DOHH2 (cell line): ENCODE measurements around the gene RAB40B.
A peak's percentile ranks its signal among the peaks of the same experiment; 100 is the strongest.

Experiments used
- H3F3A ChIP-seq: fragments of 200-600 bp; sonication (generic), shearing (Covaris generic); 2 replicates; pipeline ENCODE4 v1.6.0; 2016; ENCODE audit warnings: antibody characterized with exemption, mild to moderate bottlenecking; ENCODE audit not compliant: control insufficient read depth, insufficient read depth
- H3K27ac ChIP-seq: fragments of 200-600 bp; sonication (generic); 2 replicates; pipeline ENCODE4 v1.5.1; 2014; ENCODE audit warnings: low read depth, mild to moderate bottlenecking, low read length, moderate library complexity
- H3K27me3 ChIP-seq: fragments of 200-600 bp; sonication (generic); 2 replicates; pipeline ENCODE4 v1.6.1; 2014; ENCODE audit warnings: mild to moderate bottlenecking, low read length, mixed read lengths; ENCODE audit not compliant: control insufficient read depth
- H3K36me3 ChIP-seq: fragments of 200-600 bp; sonication (generic); 2 replicates; pipeline ENCODE4 v1.6.1; 2014; ENCODE audit warnings: mild to moderate bottlenecking, low read length, moderate library complexity, mixed read lengths; ENCODE audit not compliant: control insufficient read depth
- H3K4me1 ChIP-seq: fragments of 200-600 bp; sonication (generic); 2 replicates; pipeline ENCODE4 v1.6.1; 2014; ENCODE audit warnings: mild to moderate bottlenecking, low read length, mixed read lengths; ENCODE audit not compliant: control insufficient read depth
- H3K4me2 ChIP-seq: fragments of 200-600 bp; sonication (generic); 2 replicates; pipeline ENCODE4 v1.6.0; 2014; ENCODE audit warnings: mild to moderate bottlenecking, low read length, moderate library complexity
- H3K4me3 ChIP-seq: fragments of 200-600 bp; sonication (generic); 2 replicates; pipeline ENCODE4 v1.5.1; 2014; ENCODE audit warnings: mild to moderate bottlenecking, low read length, mixed read lengths
- H3K79me2 ChIP-seq: fragments of 200-600 bp; sonication (generic); 2 replicates; pipeline ENCODE4 v1.6.1; 2014; ENCODE audit warnings: mild to moderate bottlenecking, low read length, mixed read lengths; ENCODE audit not compliant: control insufficient read depth
- H3K9me2 ChIP-seq: fragments of 200-600 bp; sonication (generic); replicated peaks from 2 replicates; pipeline ENCODE4 v1.6.1; 2014; ENCODE audit warnings: mild to moderate bottlenecking, low read length, mixed read lengths; ENCODE audit not compliant: control insufficient read depth
- H3K9me3 ChIP-seq: fragments of 200-600 bp; sonication (generic); 2 replicates; pipeline ENCODE4 v1.6.1; 2014; ENCODE audit warnings: antibody characterized with exemption, low read length, mixed read lengths; ENCODE audit not compliant: control insufficient read depth, insufficient read depth
- H4K20me1 ChIP-seq: fragments of 200-600 bp; sonication (generic); 2 replicates; pipeline ENCODE4 v1.6.0; 2014; ENCODE audit warnings: low read depth, mild to moderate bottlenecking, antibody characterized with exemption, low read length, moderate library complexity; ENCODE audit not compliant: control insufficient read depth, insufficient read depth
- EZH2phosphoT487 ChIP-seq: fragments of 200-600 bp; sonication (generic); IDR thresholded peaks from 2 replicates; pipeline ENCODE4 v1.6.1; 2017; ENCODE audit warnings: borderline replicate concordance, mild to moderate bottlenecking, antibody characterized with exemption, low read length, moderate library complexity, mixed read lengths
- TF ChIP-seq, protein P1 (sequence below): fragments of 200-600 bp; sonication (generic); IDR thresholded peaks from one replicate; pipeline ENCODE4 v1.5.1; 2014; ENCODE audit warnings: antibody characterized with exemption, mild to moderate bottlenecking, low read depth, low read length; ENCODE audit not compliant: poor library complexity, severe bottlenecking

The RAB40B gene

DNA sequence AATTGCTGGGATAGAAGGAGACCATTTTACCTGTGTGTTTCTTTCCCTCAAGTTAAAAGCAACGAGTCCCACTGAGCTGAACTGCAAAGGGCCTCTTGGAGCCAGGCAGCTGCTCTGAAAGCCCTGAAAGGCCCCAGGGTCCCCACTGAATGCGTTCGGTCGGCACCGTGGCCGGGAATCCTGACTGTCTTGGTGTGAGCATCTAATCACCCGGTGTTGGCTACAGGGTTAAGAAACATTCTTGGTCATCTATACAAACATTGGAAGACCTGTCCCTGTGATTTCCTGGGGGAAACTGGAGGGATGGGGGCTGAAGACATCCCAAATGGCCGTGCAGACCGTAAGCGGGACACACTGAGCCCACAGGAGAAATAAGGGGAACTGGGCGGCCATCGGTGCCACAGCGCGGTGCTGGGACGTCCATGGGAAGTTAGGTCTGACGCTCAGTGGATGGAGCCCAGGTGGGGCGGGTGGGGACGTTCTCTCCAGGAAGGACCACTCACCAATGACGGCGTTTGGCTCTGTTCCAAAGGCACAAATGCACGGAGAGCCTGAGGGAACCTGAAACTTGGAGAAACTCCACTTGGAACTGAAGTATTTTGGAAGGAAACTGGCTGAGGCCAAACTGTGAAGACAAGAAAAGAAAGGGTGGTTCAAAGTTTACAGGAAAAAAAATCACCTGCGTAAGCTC, 82.3 kb downstream of the RAB40B start:
- Histone ChIP-seq H3K4me2 (no peak overlapping the region), H3K27ac (no peak overlapping the region), H3K9me2 (no peaks in the 10 kb centered on the region), H3K9me3 (no peaks in the 10 kb centered on the region), H3K4me3 (no peak overlapping the region), H3K4me1 (peaks cover 6% of the 10 kb centered on the region; the same call in 1 of the 2 replicates), H3K27me3 (no peaks in the 10 kb centered on the region), H3F3A (no peaks in the 10 kb centered on the region), H3K36me3 (peaks cover 56% of the 10 kb centered on the region), H3K79me2 (no peaks in the 10 kb centered on the region), H4K20me1 (no peaks in the 10 kb centered on the region)
- TF ChIP-seq EZH2phosphoT487: no peak
- TF ChIP-seq, protein P1, sequence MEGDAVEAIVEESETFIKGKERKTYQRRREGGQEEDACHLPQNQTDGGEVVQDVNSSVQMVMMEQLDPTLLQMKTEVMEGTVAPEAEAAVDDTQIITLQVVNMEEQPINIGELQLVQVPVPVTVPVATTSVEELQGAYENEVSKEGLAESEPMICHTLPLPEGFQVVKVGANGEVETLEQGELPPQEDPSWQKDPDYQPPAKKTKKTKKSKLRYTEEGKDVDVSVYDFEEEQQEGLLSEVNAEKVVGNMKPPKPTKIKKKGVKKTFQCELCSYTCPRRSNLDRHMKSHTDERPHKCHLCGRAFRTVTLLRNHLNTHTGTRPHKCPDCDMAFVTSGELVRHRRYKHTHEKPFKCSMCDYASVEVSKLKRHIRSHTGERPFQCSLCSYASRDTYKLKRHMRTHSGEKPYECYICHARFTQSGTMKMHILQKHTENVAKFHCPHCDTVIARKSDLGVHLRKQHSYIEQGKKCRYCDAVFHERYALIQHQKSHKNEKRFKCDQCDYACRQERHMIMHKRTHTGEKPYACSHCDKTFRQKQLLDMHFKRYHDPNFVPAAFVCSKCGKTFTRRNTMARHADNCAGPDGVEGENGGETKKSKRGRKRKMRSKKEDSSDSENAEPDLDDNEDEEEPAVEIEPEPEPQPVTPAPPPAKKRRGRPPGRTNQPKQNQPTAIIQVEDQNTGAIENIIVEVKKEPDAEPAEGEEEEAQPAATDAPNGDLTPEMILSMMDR: peak; percentile 4

DNA sequence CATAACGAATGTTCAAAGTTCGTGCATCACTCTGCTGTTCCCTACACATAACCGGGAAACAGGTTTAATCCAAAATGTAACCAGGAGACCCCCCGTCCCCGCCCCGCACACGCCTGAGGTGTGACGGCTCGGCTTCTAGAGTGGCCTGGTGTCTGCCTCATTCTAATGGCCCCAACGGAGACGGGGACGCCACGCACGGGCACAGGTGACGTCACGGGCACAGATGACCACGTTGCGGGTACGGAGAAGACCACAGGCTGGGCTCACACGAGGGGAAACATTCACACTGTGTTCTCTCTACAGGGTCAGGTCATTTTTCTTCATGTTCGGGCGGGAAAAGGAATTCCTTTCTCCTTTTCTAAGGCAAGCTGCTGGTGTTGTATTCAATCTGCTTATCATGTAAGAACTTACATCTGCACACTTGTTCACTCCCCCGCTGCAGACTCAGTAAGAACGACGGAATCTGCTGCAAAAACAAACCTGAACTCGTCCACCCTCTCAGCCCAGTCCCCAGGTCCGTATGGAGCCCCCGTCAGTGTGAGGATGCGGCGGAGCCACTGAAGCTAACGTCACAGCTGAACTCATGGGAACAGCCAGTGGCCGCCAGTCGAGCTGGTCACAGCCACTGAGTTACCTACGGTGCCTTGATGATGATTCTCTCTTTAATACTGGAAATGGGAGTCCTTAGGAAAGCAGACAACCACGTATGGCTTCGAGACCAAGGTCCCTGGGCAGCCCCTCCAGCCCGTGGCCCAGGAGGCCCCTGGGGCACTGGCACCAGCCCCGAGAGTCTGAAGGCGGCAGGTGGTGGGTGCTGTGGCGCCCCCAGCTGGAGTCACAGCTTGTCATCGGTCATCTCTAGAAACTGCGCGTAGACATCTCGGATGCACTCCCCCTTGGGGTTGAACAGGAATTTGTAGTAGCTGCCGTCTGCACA, 83.1 kb downstream of the RAB40B start:
- H3K36me3 ChIP-seq: peaks cover 52% of the 10 kb centered on the region
- no peaks in the 10 kb centered on the region for H3K9me3 ChIP-seq
- H4K20me1 ChIP-seq: no peaks in the 10 kb centered on the region

GRCh38 chr17:82614095-82614631, 84.3 kb downstream of the RAB40B start:
- no peaks in the 10 kb centered on the region for H3K9me2 ChIP-seq
- H3K9me3 ChIP-seq: no peaks in the 10 kb centered on the region
- no peak overlapping the region for H3K27ac ChIP-seq
- H4K20me1 ChIP-seq: no peaks in the 10 kb centered on the region
- no peak overlapping the region for H3K4me3 ChIP-seq
- no peaks in the 10 kb centered on the region for H3K27me3 ChIP-seq
- peaks cover 45% of the 10 kb centered on the region for H3K36me3 ChIP-seq
- no peaks in the 10 kb centered on the region for H3K79me2 ChIP-seq
- peaks cover 6% of the 10 kb centered on the region for H3F3A ChIP-seq
- peaks cover 6% of the 10 kb centered on the region; the same call in 1 of the 2 replicates for H3K4me1 ChIP-seq
- TF ChIP-seq, protein P1: no peak
- TF ChIP-seq EZH2phosphoT487: no peak
- H3K4me2 ChIP-seq: no peak overlapping the region

More for the DNA sequence above, 83.1 kb downstream of the RAB40B start:
- H3K79me2 ChIP-seq: no peaks in the 10 kb centered on the region
- H3K9me2 ChIP-seq: no peaks in the 10 kb centered on the region
- TF ChIP-seq, protein P1: peak; percentile 20
- TF ChIP-seq EZH2phosphoT487: no peak
- H3K27ac ChIP-seq: no peak overlapping the region
- peaks cover 6% of the 10 kb centered on the region; the same call in 1 of the 2 replicates for H3K4me1 ChIP-seq
- no peaks in the 10 kb centered on the region for H3K27me3 ChIP-seq
- no peak overlapping the region for H3K4me2 ChIP-seq
- no peaks in the 10 kb centered on the region for H3F3A ChIP-seq
- H3K4me3 ChIP-seq: no peak overlapping the region
